T-helper 1 cell (primary cell): ENCODE measurements around the gene C1QC.

Experiments
- DNase-seq, 5 donors: peaks; one replicate each; pipeline ENCODE4 v3.0.0-alpha.2; 2012 to 2020

C1QC gene

GRCh38 chr1:22619798-22620197 lies 23.6 kb upstream of the C1QC start:
- DNase-seq, result no peak

DNA sequence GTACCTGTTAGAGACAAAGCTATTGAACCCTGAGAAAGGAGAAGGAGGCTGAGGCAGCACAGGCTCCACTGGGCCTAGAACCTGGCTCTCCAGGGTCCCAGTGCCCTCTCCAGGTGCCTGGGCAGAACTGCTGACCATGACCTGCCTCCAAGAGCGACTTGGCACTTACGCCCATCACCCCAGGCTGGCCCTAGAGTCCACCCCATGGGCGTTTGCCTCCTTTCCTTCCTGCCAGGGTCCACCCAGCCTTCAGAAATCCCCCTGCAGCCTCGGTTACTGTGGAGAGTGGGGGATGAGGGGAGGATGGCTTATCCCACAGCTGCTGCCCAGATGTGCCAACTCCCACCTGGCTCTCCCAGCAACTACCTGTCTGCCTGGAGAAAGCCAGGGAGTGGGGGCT lies 21.7 kb upstream of the C1QC start:
- DNase-seq, result no peak

DNA sequence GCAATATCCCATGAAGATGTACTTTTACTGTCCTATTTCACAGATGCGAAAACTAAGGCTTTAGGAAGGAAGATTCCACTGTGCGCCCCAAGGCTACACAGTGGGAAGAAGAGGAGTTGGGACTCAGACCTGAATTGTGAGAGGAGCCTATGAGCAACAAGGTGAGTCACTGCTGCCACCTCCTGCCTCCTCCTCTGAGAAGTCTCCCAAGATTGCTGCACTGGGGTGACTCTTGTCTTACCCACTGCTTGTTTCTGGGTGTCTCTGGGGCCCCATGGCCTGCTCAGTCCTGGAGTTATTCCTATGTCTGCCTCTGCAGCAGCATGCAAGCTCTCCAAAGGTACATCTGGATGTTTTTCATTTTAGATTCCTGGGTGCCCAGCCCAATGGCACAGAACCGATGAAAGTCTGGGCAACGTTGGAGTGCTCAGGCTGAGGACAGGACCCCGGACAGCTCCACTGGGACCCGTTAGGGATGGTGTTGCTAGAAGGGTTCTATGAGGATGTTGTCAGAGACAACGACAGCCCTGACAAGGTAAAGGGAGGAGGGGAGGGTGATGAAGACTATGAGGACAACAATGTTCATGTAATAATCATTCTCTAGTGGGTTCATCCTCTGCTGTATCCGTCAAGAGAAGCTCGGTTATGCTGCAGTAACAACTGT lies 18.0 kb upstream of the C1QC start:
- DNase-seq, result no peak

DNA sequence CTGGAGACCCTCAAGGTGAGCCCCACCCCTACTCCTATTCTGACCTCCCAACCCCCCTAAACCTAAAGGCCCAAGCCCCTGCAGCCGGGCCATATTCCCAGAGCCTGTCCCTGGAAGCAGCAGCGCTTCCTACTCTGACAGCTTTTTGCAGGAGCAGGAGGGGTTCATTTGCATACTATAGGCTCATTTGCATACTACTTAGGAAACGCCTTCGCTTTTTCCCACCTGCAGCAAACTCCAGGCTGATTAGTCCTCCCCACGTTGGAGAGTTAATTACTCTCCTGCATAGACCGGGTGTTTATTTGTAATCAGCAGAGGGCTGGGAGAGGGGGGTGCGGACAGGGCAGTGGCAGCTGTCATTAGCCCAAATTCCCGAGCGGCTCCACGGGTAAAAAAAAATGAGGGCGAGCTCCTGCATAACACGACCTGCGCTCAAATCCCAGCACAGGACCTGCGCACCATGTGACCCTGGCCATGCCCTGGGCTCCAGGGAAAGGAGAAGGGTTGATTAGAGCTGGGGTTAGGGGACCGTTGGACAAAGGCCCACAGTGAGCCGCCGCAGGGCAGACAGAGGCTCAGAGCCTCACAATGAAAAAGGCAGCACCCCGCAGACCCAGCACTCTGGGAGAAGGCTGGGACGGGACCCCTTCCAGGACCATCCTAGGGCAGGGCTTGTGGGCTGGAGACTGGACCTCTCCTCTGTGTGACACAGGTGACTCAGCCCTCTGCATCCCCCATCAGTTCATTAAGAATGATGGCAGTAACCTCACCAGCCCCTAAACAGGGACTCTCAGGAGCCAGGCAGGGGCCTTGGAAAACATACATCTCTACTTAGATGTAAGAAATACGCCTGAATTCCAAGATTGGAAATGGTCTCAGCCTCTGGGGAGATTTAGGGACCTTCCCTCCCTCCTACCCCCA lies 16.9 kb upstream of the C1QC start:
- no peak for DNase-seq

DNA sequence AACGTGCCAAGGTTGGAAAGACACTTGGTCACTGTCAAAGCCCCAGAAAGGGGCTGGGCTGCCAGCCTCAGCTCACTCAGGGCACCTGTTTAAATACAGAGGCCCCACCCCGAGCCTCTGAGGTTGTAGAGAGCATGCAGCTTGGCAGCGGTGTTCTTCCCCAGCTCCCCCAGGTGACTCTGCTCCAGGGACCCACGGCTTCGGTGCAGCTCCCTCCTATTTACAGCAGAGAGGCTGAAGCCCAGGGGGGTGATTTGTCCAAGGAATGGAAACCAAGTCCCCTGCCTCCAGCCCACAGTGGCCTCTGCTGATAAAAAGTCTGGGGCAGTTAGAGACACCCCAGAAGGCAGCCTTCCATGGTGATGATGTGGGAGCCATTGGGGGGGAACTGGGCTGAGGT lies 16.1 kb upstream of the C1QC start:
- DNase-seq, result no peak

DNA sequence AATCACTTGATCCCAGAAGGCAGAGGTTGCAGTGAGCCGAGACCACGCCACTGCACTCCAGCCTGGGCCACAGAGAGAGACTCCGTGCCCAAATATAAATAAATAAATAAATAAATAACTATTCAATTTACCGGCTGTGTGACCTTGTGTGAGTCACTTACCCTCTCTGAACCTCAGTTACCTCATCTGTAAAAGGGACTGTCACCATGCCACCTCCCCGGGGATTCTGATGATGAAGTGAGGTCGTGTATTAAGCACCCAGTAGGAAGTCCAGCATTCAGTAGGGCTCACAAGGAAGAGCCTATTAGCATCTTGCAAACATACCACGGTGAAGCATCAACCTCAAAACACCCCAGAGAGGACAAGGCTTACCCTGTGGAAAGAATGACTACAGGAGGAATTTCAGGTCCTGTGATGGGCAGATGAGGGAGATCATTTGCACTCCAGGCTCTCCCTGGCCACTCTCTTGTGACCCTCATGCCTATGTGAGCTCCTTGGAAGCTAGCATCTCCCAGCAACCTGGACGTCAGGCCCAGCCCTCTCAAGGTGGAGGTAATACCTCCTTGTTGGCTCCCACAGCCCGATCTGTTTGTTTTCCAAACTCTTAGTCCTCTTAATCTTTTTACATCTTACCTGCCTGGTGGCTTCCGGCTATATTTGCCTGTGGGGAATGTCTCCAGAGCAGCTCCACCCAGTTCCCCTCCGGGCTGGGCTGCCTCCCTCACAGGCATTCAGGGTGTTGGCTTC lies 14.6 kb upstream of the C1QC start:
- DNase-seq, result no peak

GRCh38 chr1:22629886-22630285 lies 13.5 kb upstream of the C1QC start:
- DNase-seq, result no peak

DNA sequence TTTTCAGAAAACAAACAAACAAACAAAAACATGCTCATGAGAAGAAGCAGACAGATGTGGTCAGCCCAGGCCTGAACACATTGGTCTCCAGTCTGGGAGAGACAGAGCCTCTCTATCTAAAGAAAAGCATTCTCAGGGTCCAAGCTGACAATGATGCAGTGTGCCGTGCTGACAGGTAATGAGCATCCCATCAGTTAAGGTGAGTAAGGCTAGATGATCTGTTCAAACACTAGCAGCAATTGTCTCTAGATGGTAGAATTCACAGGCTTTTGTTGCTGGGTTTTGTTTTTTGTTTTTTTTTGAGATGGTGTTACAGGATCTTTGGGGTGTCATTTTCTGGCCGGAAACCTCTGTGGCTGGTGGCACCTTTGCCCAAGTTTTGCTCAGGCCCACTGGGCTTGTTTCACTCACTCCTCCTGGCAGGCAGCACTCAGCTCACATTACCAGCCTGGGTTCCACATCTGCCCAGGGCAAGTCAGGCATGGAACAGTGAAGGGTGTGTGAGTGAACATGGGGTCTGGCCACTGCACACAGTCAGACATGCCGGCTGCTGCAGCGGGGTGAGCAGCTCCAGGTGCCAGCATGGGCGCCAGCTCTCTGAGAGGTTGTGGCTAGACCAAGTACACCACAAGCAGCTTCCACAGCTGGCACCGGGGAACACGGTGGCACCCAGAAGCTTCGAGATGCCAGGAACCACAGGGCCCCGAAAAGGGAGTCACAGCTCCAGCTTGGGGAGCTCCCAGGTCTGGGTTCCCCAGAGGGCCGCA lies 9.6 kb upstream of the C1QC start:
- DNase-seq, result no peak

GRCh38 chr1:22635436-22635835 lies 8.0 kb upstream of the C1QC start:
- no peak for DNase-seq

DNA sequence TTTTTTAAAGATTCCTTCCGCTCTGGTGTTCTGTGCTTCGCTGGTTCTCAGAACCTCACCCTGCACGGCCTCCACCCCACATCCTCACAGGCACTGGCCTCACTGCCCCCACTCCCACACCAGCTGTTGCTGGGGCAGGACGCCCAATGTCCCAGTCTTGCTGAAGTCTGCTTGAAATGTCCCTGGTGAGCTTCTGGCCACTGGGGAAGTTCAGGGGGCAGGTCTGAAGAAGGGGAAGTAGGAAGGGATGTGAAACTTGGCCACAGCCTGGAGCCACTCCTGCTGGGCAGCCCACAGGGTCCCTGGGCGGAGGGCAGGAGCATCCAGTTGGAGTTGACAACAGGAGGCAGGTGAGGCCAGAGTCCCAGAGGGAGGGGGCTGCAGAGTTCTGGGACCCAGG lies 7.1 kb upstream of the C1QC start, which contains the start of gene C1QA:
C1QA (plus strand) TSS at position 276 of the 400 bp plus-strand sequence. CDS start 989 bp downstream, outside the sequence.
- DNase-seq, result no peak

- no peak for DNase-seq
Measured at GRCh38 chr1:22636927-22637326, 6.5 kb upstream of the C1QC start.

DNA sequence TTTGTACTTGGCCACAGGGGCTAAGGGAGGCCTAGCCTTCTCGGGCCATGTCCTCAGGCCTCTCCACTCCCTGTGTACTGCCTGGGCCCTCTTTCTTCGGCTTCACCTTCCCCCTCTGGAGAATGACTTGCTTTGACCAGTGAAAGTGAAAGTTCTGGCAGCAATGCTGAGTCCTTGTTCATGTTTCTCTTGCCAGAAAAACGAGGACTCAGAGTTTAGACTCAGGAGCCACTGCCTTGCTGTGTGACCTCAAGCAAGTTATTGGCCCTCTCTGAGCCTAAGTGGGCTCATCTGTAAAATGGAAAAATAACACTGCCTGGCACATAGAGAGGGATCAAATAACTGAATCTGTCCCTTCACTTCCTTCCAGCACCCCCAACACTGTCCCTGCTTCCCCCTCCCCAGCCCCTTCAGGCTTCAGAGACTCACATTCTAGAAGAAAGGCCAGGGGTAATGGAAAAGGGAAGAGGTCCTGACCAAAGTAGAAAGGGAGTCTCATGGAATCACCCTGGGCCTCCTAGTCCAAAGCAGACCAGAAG lies 5.5 kb upstream of the C1QC start:
- DNase-seq, result no peak

DNA sequence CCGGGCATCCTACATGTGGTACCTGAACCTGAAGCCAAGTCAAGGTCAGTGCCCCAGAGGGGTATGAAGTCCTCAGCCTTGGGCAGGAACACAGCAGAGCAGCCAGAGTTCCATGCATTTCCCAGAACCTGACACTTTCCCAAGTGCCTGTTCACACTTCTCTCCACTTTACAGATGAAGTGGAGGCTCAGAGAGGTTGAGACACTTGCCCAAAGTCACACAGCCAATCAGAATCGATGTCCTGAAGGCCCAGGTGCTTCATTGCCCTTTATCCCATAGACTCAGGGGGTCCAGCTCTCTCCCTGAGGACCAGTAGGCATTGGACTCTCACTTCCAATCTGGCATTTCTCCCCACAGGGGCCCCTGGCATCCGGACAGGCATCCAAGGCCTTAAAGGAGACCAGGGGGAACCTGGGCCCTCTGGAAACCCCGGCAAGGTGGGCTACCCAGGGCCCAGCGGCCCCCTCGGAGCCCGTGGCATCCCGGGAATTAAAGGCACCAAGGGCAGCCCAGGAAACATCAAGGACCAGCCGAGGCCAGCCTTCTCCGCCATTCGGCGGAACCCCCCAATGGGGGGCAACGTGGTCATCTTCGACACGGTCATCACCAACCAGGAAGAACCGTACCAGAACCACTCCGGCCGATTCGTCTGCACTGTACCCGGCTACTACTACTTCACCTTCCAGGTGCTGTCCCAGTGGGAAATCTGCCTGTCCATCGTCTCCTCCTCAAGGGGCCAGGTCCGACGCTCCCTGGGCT lies 4.8 kb upstream of the C1QC start:
- DNase-seq, result no peak

- DNase-seq, result no peak
Measured at GRCh38 chr1:22639286-22639685, 4.1 kb upstream of the C1QC start.

DNA sequence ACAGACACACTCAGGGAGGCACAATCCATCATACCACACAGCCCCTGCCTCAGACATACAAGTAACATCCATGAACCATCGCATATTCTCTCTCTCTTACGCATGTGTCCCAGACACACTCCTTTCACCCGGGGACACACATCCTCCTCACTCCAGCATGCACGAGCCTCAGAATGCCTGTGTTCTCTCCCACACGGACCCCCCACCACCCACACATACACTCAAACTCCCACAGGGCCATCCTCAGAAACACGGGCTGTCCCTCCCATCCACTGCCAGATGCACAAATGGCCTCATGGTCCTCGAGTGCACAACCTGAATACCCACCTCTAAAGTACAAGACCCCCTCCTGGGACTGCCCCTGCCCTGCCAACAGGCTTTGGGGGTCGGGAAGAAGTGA lies 2.2 kb upstream of the C1QC start:
- no peak for DNase-seq

DNA sequence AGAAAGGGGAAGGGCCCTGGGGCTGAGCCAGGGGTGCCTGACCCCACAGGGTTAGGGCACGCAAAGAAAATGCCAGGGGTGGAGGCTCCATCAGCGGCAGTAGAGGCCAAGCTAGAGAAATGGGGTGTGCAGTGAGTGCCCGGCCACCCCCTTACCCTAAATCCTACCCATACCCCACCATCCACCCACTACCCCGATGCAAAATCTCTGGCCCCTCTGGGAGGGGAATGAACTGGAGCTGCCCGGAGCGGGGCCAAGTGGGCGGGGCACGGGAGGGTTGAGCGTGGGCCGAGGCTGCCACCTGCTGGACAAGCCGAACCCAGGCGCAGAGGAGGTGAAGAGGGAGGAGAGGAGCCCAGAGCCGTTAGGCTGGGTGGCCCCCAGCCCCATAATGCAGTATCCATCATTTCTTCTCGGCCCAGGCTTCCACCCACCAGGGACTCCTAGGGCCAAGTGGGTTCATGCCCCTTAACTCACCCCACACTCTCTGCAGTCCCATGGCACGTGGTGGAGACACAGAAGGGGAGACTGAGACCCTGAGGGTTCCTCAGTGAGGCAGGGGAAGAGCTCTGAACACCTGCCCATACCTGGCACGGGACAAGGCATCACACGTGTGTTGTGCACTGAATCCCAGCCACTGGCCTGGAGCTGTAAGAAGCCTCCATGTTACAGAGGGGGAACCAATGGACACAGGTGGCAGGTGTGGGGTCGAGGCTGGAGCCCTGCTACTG lies 1.4 kb upstream of the C1QC start:
- DNase-seq, result peak; percentile 27 to 59 (median 48)

- no peak for DNase-seq
Measured at GRCh38 chr1:22643928-22644327, 495 bp downstream of the C1QC start.

DNA sequence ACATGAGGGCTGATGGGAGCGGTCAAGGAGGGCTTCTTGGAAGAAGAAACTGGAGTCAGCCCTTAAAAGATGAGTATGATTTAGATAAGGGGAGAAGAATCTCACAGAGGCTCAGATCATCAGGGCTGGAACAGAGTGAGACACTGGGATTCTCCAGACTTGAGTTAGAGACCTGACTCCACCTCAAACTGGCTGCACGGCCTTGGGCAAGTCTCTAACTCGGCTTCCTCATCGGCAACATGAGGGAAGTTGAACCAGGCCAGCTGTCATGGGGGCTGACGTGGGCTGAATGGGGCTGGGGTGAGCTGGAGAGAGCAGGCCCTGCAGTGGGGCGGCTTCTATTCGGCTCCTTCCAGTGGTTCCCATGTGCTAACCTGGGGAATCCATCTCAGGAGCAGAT lies 2.5 kb downstream of the C1QC start:
- DNase-seq, result no peak

- no peak for DNase-seq
Measured at GRCh38 chr1:22646384-22646783, 3.0 kb downstream of the C1QC start.

DNA sequence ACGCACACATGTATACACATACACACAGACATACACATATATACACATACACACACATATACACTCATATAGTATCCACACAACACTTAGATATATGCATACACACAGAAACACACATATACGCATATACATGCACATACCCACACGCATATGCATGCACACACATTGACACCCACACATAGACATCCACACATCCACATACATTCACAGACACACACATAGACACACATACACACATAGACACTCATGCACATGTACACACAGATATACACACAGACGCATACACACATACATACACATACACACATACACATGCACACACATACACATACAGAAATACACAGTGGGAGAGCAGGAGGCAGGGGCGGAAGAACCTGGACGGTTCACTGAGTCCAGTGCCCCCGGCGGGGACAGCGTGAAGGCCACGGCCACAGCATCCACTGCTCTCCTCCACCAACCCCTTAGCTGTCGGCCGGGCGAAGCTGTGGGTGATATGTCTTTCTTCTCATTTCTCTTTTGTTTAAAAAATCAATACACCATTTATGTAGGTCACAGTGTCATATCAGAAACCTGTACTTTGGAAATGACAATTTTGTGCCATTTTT lies 6.8 kb downstream of the C1QC start:
- DNase-seq, result no peak
